NCI-H146 (cell line): Measurements from ENCODE around the gene PDE4C.
A peak's percentile ranks its signal among the peaks of the same experiment; 100 is the strongest.

ENCODE experiments used
- DNase-seq: peaks from one replicate; lab custom pipeline; 2025; lab: John Stamatoyannopoulos, UW

The PDE4C gene

DNA sequence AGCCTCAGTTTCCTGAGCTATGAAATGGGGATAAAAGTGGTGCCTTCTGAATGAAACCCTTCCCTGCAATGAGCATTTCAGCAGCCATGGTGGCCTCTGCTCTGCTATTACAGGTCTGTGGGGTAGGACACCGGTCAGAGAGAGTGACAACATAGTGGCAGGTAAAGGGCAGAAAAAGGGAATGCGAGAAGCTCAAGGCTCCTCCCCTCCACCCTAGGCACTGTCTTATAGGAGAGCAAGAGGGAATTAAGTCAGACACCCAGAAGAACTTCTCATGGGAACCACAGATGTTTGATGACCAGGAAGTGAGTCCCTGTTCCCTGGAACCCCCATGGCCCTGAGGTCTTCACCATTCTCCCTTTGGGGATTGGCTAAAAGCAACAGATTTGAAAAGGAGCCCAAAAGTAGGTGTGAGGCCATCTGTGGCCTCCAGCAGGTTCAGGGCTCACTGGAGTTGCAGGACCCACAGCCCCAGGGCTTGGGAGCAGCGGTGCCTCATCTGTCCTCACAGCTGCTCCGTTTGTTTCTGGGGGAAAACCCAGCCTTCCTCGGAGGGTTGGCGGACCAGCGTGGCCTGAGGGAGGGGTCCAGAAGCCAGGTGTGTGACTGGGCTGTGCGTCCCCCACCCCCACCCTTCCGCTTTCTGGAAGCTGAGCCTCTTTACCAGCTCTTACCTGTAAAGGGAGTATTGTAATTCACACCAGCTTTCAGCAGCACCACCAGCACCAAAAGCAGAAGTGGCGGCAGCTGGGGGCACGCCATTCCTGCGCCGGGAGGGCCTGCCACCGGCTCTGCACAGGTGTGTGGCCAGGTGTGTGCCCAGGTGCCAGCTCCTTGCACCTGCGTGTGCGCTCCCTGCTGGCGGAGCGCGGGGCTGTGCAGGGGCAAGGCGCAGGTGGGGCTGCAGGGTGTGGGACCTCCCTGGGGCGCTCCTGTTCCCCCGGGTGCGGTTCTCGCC, 28.6 kb upstream of the PDE4C start:
- peak; percentile 86 for DNase-seq

DNA sequence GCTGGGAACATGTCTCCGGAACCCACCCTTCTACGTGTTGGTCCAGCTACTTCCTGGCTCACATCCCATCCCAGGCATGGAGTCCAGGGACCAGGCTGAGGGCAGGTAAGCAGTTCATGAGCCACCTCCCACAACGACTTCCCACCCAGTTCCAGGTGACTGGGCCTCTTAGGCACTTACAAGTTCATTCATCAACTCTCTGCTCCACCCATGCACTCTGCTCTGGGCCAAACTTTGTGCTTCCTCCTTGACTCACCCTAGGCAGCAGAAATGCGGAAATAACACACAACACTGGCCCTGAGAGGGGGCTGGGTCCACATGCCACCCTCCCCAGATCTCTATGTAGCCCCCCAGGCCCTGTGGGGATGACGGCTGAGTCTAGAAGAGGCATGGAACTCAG, 27.5 kb upstream of the PDE4C start:
- DNase-seq = no peak

DNA sequence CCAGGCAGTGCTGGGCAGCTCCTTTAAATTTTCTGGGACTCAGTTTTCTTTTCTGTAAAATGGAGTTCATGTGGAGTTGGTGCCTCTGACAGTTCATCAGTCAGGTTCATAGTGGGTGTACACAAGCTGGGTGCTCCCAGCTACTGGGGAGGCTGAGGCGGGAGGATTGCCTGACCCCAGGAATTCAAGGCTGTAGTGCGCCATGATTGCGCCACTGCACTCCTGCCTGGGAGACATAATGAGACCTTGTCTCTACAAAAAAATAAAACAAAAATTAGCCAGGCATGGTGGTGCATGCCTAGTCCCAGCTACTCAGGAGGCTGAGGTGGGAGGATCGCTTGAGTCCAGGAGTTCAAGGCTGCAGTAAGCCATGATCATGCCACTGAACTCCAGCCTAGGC, 26.9 kb upstream of the PDE4C start:
- DNase-seq = no peak

DNA sequence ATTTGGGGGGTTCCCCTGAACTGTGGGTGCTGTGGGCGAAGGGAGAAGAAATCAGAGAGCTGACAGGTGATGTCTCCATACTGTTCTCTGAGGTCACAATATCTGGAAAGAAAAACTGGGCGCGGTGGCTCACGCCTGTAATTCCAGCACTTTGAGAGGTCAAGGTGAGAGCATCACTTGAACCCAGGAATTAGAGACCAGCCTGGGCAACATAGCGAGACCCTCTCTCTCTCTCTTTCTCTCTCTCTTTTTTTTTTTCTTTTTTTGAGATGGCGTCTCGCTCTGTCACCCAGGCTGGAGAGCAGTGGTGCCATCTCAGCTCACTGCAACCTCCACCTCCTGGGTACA, 26.1 kb upstream of the PDE4C start:
- no peak for DNase-seq

DNA sequence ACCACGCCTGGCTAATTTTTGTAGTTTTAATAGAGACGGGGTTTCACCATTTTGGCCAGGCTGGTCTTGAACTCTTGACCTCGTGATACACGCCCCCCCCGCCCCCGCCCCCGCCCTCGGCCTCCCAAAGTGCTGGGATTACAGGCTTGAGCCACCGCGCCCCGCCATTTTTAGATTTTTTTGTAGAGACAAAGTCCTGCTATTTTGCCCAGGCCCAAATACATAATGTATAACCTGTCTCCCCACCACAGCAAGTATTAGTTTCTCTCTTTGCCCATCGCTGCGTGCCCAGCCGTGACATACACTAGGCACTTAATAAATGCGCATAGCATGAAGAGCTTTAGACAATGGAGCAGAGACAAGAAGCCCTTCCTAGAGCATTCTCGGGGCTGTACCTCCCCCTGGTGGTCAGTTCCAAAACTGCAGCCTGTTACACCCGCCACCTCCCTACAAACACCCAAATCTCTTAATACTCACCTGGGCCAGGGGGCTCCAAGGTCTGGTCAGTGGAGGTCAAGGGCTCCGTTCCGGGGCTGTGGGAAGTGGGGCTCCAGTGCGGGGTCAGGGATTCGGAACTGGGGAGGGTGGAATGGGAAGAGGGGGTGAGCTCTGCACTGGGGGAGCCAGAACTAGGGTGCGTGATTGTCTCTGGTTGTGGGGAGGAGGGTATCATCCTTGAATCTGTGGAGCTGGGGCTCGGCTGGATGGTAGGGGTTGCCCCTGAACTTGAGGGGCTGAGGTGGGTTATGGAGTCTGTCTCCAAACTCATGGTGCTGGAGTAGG, 25.5 kb upstream of the PDE4C start:
- DNase-seq = peak; percentile 76

DNA sequence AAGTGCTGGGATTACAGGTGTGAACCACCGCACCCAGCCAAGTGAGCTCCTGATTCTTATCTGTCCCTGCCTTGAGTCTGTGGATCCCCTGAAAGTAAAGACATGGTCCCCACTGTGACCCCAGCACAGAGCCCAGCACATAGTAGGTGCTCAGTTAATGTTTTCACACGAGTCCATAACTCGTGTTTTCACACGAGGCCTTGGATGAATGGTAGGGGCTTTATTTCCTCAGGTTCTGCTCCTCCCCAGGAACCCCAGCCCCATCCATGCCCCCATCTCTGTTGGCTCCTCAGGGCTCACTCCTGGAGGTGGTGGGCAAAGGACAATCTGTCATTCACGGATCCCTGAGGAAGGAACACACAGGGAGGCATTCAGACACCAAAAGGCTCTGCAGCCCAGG, 23.6 kb upstream of the PDE4C start:
- DNase-seq = no peak

DNA sequence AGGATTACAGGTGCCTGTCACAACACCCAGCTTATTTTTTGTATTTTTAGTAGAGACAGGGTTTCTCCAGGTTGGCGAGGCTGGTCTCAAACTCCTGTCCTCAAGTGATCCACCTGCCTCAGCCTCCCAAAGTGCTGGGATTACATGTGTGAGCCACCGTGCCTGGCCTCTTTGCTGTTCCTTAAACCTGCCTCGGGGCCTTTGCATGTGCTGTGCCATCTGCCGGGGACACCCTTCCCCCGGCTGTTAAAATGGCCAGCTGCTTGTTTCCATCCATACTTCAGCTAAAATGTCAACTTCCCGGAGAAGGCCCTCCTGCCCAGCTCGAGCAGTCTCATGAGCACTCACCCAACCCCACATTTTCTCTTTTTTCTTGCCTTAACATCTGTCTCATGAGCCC, 19.1 kb upstream of the PDE4C start:
- DNase-seq = no peak

DNA sequence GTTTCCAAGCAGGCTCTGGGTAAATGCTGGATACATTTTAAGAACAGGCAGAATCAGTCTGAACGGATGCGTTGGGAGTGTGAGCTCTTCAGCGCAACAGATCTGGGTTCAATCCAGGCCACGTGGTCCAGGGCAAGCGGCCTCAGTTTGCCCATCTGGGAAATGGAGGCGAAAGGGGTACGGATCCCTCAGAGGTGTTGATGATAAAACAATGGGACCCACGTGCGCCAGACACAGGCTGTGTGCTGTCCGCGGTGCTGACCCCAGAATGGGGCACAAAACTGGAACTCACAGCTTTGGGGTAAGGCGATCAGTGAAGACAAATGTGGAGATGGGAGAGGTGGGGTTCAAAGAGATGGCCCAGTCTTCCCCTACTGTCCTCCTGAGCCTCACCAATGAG, 13.1 kb upstream of the PDE4C start:
- DNase-seq = no peak

DNA sequence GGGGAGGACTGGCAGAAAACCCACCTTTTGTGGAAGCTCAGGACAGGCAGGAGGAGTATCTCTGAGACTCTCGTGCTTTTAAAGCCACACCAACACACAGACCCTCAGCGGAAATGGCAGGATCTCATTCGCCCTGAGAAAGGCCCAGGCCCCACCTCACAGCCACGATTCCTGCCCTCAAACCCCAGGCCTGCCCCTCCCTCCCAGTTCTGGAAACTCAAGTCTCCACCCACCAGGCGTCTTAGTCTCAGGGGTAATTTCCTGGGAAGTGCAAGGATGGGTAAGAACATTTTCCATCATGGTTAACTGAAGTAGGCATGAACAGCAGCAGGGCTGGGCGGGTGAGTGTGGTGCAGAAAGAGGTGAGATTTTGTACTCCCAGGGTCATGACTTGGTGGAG, 8.0 kb upstream of the PDE4C start:
- no peak for DNase-seq

DNA sequence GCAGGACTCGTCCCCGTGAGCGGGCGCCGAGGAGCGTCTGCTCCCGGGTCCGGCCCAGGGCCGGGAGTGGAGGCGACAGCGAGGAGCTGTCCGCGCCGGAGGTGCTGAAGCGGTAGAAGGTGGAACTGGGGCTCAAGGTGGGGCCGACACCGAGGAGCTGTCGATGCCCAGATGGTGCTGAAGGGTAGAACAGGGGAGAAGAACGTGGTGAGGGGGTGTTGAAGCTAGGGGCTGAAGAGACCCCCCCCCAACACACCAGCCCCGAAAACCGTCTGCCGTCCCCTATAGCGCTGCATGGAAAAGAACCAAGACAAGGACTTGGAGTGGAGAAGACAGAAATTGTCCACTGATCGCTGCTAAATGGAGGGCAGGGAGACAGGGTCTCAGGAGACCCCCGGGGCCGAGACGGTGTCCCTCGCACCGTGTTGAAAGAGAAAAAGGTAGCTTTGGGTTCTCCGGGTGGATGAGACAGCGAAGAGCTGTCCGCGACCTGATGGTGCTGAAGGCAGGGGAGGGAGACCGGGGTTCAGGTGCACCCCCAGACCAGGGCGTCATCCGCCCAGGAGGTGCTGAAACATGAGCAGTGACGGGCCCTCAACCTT, 7.1 kb upstream of the PDE4C start:
- DNase-seq = peak; percentile 63

DNA sequence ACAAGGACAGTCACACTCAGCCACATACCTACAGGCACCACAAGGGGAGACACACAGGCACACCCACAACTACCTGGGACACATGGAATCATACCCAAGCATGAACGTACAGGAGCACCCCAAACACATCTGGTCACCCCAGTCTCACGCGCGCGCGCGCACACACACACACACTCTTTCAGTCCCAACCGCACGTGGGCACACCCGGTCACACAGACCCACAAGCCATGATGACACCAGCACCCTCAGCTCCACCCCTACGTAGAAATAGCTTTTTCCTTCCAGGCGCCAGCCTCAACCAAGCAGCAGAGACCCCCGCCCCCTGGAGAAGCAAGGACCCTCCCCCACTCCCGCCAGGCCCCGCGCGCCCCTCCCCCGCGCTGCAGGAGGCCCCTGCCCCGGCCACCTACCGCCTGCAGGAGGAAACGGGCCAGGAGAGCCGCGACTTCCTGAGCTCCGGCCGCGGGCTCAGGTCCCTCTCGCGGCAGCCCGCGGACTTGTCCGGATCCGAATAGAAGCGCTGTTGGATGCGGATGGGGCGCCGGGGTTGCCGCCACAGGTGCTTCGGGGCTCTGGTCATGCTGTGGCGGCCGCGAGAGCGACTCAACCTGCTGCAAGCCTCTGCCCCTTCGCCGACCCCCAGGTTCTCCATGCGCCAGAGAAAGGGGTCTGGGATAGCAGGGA, 6.4 kb upstream of the PDE4C start:
- peak; percentile 82 for DNase-seq

DNA sequence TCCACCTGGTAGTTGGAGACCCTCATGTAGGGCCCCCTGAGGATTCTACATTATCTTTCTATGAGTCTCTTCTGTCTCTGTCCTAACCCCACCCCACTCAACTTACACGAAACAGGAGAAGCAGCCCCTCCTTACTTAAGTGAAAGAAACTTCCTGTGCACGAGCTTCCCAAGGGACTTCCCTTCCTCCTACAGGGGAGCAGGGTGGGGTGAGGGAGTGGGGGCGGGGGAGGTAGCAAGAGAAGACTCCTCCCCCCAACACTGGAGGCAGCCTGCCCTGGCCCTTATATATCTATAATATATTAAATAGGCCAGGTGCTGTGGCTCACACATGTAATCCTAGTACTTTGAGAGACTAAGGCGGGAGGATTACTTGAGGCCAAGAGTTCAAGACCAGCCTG, 5.5 kb upstream of the PDE4C start:
- DNase-seq = no peak

DNA sequence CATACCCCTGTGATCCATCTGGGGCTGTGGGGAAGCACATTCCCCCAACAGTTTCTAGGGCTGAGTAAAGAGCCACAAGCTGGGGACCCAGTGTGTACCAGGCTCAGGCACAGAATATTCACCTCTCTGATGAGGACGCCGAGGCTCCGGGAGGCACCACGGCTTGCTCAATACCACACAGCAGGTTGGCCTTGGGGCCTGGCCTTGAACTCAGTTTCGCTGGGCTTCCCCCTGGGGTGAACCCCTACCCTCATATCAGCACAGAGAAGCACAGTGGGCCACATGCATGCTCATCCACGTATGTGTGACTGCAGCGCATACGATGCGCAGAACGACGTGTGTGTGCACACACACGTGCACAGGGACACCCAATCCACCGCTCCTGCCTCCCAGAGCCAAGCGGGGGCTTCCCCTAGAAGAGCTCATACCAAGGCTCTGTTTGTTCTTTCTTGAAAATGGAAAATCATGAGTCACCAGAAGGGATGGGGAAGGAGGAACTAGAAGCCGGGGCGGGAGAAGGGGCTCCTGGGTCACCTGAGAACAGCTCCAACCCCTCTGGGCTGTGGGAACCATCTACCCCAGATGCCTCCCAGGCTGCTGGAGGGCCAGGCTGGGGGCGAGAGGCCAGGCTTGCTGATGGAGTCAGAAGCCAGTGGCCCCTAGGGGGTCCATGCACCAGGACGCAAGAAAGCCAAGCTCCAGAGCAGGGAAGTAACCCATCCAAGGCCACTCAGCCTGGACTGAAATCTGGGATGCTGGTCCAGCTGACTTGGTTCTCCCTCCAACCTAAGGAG, 4.9 kb upstream of the PDE4C start:
- no peak for DNase-seq

DNA sequence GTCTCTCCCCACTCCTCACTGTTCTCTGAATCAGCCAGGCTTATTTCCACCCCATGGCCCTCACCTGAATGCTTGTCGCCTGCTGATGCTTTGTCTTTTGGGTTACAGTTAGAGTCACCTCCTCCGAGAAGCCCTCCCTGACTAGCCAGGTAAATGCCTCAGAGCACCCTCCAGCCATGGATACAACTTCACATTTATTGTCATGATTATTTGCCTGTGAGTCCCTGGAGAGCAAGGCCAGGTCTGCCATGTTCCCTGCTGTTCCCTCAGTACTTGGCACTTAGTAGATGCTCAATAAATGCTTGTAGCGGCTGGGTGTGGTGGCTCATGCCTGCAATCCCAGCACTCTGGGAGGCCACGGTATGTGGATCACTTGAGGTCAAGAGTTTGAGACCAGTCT, 3.7 kb upstream of the PDE4C start:
- no peak for DNase-seq

DNA sequence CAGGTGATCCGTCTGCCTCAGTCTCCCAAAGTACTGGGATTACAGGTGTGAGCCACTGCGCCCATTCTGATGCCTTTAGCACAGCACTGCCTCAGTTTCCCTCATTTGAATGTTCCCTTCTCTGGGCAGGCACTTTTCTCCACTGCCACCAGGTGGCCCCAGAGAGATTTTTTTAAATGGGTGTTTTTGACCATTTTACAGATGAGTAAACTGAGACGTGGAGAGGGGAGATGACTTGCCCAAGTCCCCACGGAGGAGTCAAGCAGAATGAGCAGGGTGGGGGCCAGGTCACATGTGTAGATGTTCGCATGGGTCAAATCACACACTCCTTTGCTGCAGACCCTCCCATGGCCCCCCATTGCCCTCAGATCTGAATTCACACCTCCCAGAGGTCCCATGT, 3.2 kb upstream of the PDE4C start:
- DNase-seq = no peak

DNA sequence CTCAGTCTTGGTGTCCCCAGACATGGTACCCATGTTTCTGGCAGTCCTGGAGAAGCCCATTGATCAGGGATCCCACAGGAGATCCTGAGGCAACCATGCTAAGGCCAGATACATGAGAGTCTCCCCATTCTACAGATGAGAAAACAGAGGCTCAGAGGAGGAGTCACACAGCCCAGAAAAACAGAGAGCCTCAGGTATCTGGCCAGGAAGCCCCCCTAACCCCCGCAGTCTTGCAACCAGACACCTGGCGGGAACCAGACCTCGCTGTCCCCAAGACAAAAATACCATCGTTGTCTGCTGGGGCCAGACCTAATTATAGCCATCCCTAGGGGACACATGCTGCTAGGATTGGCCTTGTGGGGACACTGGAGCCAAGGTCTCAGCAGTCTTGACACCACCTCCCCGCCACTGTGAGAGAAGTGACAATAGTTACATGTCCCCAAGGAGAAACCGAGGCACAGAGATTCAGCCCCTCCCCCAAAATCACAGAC, 1.6 kb upstream of the PDE4C start:
- DNase-seq = no peak

DNA sequence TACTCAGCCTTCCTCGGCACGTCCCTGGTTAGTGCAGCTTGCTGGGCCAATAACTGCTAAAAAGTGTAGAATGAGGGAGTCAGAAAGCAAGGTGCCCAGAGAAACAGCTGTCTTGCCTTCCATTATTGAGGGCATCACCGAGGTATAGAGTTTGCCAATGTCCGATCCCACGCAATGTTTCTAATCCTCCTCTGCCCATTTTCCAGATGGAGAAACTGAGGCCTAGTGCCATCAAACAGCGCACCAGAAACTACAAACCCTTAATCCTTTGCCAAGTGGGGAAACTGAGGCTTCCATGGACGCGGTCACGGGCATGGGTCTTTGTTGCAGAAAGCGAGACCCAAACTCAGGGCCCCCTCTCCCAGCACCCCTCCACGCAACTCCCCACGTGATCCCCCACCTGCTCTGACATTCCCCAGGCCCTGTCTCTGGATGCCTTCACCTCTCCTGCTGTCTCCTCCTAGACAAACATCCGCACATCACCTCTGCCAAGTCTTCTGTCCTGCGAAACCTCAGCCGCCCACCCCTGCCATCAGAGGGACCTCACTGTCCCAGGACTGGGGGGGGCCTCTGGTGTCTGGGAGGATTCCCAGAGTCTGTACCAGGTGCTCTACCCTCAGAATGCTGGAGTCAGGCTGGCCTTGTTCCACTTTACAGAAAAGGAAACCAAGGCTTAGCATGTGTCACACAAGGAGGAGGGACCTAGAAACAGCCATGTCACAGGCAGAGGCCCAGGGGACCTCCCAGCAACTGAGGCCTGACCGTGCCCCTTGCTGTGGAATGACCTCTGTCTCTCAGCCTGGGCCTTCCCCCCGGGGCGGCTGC, 930 bp upstream of the PDE4C start:
- no peak for DNase-seq

DNA sequence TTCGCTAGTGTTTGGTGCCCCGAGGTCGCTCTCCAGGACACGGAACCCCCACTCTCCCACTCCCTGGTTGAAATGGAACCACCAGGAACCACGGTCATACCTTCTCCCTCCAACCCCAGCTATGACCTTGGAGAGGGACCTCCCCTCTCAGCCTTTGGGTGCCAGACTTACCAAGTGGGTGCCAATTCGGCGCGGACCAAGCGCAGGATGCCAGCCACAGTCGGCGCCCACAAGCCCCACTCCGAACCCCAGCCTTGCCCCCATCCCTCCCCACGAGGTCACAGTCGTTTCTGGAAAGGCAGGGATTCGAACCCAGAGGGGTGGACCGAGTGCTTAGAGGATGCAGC, 910 bp downstream of the PDE4C start:
- DNase-seq = no peak

DNA sequence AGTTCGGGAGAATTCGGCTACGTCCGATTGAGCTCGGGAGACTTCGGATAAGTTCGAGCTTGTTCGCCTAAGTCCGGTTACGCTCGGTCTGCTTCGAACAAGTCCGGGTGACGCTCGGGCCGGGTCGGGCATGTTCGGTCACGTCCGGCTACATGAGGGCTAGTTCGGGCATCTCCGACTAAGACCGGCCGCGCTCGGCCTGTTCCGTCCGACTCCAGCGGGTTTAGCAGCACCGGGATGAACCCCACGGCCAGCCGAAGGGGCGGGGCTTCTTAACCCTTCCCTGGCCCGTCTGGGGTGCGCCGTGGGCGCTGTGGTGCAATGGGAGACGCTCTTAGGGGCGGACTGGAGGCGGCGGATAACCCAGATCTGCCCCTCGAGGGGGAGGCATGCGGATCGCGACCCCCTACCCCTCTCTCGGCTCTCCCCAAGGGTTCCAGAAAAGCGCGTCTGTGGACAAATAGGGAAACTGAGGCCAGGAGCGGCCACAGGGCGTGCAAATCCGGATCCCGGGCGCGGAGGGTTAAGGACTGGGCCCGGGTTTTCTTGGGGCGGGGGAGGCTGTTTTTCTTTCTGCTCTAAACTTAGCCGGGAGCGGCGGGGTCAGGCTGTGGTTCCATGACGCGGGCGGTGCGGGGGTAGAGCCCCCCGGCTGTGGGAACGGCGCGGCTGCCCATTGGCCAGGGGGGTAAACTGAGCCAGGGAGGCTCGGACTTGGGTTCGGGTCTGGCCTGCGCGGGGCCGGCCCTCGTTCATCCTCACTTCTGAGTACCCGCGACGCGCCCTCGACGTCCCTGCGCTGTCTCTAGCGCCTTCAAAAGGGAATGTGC, 1.5 kb downstream of the PDE4C start:
- peak; percentile 100 for DNase-seq
